Measurements from ENCODE around the gene HSPB1.

DNA sequence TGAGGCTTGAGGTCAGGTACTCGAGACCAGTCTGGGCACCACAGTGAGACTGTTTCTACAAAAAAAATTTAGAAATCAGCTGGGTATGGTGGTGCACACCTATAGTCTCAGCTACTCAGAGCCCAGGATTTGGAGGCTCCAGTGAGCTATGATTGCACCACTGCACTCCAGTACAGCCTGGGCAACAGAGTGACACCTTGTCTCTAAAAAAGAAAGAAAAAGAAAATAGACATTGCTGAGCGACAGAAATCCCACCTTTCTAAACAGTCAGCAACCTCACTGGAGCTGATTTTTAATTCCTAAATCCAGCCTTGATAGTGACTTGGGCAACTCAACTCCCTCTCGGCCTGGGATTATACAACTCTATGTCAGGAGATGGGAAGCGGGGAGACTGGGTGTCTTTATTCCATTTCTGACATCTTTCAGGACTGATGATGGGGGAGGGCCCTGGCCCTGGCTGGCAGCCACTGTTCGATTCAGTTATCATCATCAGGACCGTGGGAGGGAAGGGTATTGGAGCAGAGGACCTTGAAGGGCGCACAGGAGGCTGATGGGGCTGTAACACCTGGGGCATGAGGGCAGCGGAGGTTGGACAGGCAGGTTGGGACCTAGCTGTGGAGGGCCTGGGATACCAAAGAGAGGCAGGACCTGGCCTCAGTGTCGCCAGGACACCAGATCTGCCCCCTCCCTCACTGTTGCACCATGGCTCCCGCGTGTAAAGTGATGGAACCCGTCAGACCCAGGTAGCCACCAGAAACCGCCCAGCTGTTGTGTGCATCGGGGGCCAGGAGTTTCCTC is 14.7 kb downstream of the HSPB1 start:
- TF ChIP-seq, protein P1, sequence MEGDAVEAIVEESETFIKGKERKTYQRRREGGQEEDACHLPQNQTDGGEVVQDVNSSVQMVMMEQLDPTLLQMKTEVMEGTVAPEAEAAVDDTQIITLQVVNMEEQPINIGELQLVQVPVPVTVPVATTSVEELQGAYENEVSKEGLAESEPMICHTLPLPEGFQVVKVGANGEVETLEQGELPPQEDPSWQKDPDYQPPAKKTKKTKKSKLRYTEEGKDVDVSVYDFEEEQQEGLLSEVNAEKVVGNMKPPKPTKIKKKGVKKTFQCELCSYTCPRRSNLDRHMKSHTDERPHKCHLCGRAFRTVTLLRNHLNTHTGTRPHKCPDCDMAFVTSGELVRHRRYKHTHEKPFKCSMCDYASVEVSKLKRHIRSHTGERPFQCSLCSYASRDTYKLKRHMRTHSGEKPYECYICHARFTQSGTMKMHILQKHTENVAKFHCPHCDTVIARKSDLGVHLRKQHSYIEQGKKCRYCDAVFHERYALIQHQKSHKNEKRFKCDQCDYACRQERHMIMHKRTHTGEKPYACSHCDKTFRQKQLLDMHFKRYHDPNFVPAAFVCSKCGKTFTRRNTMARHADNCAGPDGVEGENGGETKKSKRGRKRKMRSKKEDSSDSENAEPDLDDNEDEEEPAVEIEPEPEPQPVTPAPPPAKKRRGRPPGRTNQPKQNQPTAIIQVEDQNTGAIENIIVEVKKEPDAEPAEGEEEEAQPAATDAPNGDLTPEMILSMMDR (conservative IDR thresholded peaks at IDR 0.05; ENCODE audit: low read length) = no peak
- no peak for TF ChIP-seq EZH2phosphoT487 (IDR thresholded peaks at IDR 0.05; ENCODE audit: borderline replicate concordance, low read depth, low read length)

All from OCI-LY7 (cell line).